CD4-positive, alpha-beta T cell treated with Interleukin-15 for 4 hours (primary cell): ENCODE results near the gene DUSP2.

ENCODE experiments used
- DNase-seq: peaks from one replicate; pipeline ENCODE4 v3.0.0-alpha.2; 2020; ENCODE audit warnings: low spot score

Gene DUSP2

GRCh38 chr2:96131152-96131812 is 14.0 kb downstream of the DUSP2 start:
- peak; percentile 34 for DNase-seq

- DNase-seq = no peak
Observed at GRCh38 chr2:96130483-96130882, 14.8 kb downstream of the DUSP2 start.

GRCh38 chr2:96129528-96130120 is 15.6 kb downstream of the DUSP2 start:
- no peak for DNase-seq

- no peak for DNase-seq
Observed at GRCh38 chr2:96128456-96128855, 16.8 kb downstream of the DUSP2 start.

- no peak for DNase-seq
Observed at GRCh38 chr2:96124406-96125265, 20.6 kb downstream of the DUSP2 start.

GRCh38 chr2:96123936-96124335 is 21.3 kb downstream of the DUSP2 start:
- no peak for DNase-seq

- no peak for DNase-seq
Observed at GRCh38 chr2:96123290-96123689, 21.9 kb downstream of the DUSP2 start.

GRCh38 chr2:96122391-96122790 is 22.8 kb downstream of the DUSP2 start:
- no peak for DNase-seq

- DNase-seq = no peak
Observed at GRCh38 chr2:96121414-96121813, 23.8 kb downstream of the DUSP2 start.

GRCh38 chr2:96120991-96121390 is 24.2 kb downstream of the DUSP2 start:
- no peak for DNase-seq

- no peak for DNase-seq
Observed at GRCh38 chr2:96120091-96120720, 25.0 kb downstream of the DUSP2 start.

GRCh38 chr2:96119389-96119751 is 25.9 kb downstream of the DUSP2 start:
- no peak for DNase-seq

- no peak for DNase-seq
Observed at GRCh38 chr2:96118698-96119388, 26.4 kb downstream of the DUSP2 start.

GRCh38 chr2:96117701-96118588 is 27.3 kb downstream of the DUSP2 start:
- no peak for DNase-seq

GRCh38 chr2:96116879-96117533 is 28.2 kb downstream of the DUSP2 start:
- DNase-seq = peak; percentile 55

- DNase-seq = peak; percentile 77
Observed at GRCh38 chr2:96116424-96116878, 28.8 kb downstream of the DUSP2 start, which contains the start of gene ADRA2B. TSS of gene ADRA2B (minus strand) at chr2:96116571. CDS start at chr2:96116149, 422 bp downstream.

- DNase-seq = no peak
Observed at GRCh38 chr2:96115631-96116423, 29.4 kb downstream of the DUSP2 start.

GRCh38 chr2:96114903-96115581 is 30.2 kb downstream of the DUSP2 start:
- no peak for DNase-seq

- no peak for DNase-seq
Observed at GRCh38 chr2:96114546-96114902, 30.7 kb downstream of the DUSP2 start.
